ENCODE data around the gene TPST2. TPM values are rescaled to one million over a fixed set of nuclear protein-coding genes. Genes with fewer than 3 reads are reported as not detected.
A peak's percentile ranks its signal among the peaks of the same experiment; 100 is the strongest.

TPST2 gene
- total RNA-seq, 4 donors from 2014 or later, result 99.2 to 154 (median 121) TPM

DNA sequence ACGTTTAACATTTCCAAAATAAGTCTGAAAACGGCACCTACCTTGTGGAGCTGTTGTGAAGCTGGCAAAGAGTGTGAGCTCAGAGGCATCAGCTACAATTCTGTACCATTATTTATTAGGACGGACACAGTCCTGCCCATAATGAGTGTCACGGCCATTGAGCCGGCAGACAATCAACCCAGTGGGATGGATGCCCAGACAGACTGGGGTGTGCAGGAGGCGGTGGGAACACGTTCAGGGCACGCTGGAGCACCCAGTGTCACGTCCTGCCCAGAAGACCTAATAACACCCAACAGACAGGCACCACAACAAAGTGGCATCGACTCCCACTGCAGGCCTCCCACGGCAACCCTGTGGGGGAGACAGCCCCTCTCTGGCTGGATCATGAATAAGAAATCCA lies 34.5 kb downstream of the TPST2 start:
- H3K4me3 ChIP-seq (replicated peaks in 1 of 3), result no peak overlapping the region
- peak; percentile 54 to 66 for DNase-seq
- H3K4me1 ChIP-seq, result peaks cover 61 to 77% of the 10 kb centered on the region in 2 donors
- H3K9me3 ChIP-seq, result no peaks in the 10 kb centered on the region
- TF ChIP-seq, protein P1, sequence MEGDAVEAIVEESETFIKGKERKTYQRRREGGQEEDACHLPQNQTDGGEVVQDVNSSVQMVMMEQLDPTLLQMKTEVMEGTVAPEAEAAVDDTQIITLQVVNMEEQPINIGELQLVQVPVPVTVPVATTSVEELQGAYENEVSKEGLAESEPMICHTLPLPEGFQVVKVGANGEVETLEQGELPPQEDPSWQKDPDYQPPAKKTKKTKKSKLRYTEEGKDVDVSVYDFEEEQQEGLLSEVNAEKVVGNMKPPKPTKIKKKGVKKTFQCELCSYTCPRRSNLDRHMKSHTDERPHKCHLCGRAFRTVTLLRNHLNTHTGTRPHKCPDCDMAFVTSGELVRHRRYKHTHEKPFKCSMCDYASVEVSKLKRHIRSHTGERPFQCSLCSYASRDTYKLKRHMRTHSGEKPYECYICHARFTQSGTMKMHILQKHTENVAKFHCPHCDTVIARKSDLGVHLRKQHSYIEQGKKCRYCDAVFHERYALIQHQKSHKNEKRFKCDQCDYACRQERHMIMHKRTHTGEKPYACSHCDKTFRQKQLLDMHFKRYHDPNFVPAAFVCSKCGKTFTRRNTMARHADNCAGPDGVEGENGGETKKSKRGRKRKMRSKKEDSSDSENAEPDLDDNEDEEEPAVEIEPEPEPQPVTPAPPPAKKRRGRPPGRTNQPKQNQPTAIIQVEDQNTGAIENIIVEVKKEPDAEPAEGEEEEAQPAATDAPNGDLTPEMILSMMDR (IDR thresholded peaks at IDR 0.05), result no peak
- TF ChIP-seq POLR2A (IDR thresholded peaks at IDR 0.05), result no peak
- WGBS, 2 donors, result 38% methylated on average over 9 to 10 of the region's 11 CpGs
- intact Hi-C loops (cut with DNase I), result no loop called here
- no peaks in the 10 kb centered on the region for H3K36me3 ChIP-seq
- peak overlapping the region; percentile 45 to 86 (median 71) for H3K27ac ChIP-seq
- H3K27me3 ChIP-seq, result no peaks in the 10 kb centered on the region

DNA sequence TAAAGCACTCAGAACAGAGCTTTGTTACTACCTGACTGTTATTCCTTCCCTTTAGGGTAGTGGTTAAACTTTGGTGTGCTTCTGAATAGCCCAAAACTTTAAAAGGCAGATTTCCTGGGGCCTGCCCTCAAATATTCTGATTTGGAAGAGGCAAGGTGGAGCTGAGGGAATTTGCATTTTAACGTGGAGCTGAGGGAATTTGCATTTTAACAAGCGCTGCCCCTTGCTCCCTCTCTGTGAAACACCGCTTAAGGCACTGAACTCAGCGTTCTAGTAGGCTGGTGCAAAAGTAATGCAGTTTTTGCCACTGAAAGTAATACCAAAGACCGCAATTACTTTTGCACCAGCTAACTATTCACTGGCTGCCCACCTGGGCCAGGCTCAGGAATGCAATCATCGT lies 35.0 kb downstream of the TPST2 start:
- Histone ChIP-seq H3K36me3 (no peaks in the 10 kb centered on the region), H3K4me1 (peaks cover 63 to 82% of the 10 kb centered on the region in 2 donors), H3K4me3 (replicated peaks in 1 of 3) (no peak overlapping the region), H3K27me3 (no peaks in the 10 kb centered on the region), H3K9me3 (no peaks in the 10 kb centered on the region), H3K27ac (peak overlapping the region; percentile 45 to 86 (median 71))
- TF ChIP-seq, protein P1 (IDR thresholded peaks at IDR 0.05), result no peak
- TF ChIP-seq POLR2A (IDR thresholded peaks at IDR 0.05), result no peak
- 66 to 70% methylated on average over 6 of the region's 6 CpGs for WGBS, 2 donors
- intact Hi-C loops (cut with DNase I), result no loop called here
- DNase-seq, result no peak

DNA sequence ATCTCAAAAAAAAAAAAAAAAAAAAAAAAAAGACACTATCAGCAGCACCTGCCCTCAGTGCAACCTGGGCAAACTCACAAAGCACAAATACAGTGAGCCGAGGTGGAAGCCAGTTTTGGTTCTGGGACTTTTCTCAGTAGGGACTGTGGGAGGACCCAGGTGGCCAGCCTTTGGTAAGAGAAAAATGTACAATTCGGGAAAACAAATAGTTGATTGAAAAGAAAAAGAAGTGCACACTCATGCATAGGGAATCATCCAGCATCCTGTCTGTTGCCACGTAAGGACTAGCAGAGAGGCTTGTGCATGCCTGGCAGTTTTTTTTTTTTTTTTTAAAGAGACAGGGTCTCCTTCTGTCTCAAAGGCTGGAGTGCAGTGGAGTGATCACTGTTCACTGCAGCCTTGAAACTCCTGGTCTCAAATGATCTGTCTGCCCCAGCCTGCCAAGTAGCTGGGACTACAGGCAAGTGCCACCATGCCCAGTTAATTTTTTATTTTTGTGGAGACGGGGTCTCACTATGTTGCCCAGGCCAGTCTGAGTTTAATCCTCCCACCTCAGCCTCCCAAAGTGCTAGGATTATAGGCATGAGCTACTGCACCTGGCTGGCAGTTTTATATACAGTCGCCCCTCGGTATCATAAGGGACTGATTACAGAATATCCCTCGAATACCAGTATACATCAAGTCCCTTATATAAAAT lies 36.7 kb downstream of the TPST2 start:
- Histone ChIP-seq H3K4me3 (replicated peaks in 1 of 3) (no peak overlapping the region), H3K27me3 (no peaks in the 10 kb centered on the region), H3K36me3 (no peaks in the 10 kb centered on the region), H3K9me3 (no peaks in the 10 kb centered on the region), H3K4me1 (peaks cover 61 to 88% of the 10 kb centered on the region in 2 donors), H3K27ac (peak overlapping the region; percentile 51 to 86 (median 71))
- no peak for TF ChIP-seq POLR2A (IDR thresholded peaks at IDR 0.05)
- TF ChIP-seq, protein P1 (IDR thresholded peaks at IDR 0.05), result no peak
- 51 to 56% methylated on average over 7 of the region's 7 CpGs for WGBS, 2 donors
- DNase-seq, result no peak
- intact Hi-C loops (cut with DNase I), result no loop called here

DNA sequence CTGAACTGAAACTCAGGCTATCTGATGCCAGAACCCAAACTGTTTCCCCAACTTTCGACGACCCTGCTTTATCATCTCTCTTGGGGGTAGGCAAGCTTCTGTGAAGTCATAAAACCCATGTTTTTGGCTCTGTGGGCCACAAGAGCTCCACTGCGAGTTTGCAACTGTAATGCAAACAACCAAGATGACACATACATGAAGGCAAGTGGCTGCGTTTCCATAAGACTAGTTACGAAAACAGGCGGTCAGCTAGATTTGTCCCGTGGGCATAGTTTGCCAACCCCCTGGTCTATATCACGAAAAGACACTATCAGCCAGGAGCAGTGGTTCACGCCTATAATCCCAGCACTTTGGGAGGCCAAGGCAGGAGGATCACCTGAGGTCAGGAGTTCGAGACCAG lies 37.5 kb downstream of the TPST2 start:
- Histone ChIP-seq H3K9me3 (no peaks in the 10 kb centered on the region), H3K27ac (peak overlapping the region in 2 of 3 donors; percentile 86), H3K27me3 (no peaks in the 10 kb centered on the region), H3K4me3 (replicated peaks in 1 of 3) (no peak overlapping the region), H3K4me1 (peaks cover 66 to 88% of the 10 kb centered on the region in 2 donors), H3K36me3 (no peaks in the 10 kb centered on the region)
- DNase-seq, result no peak
- TF ChIP-seq, protein P1 (IDR thresholded peaks at IDR 0.05), result no peak
- no peak for TF ChIP-seq POLR2A (IDR thresholded peaks at IDR 0.05)
- WGBS, 2 donors, result 80 to 85% methylated on average over 10 of the region's 10 CpGs
- intact Hi-C loops (cut with DNase I), result no loop called here

DNA sequence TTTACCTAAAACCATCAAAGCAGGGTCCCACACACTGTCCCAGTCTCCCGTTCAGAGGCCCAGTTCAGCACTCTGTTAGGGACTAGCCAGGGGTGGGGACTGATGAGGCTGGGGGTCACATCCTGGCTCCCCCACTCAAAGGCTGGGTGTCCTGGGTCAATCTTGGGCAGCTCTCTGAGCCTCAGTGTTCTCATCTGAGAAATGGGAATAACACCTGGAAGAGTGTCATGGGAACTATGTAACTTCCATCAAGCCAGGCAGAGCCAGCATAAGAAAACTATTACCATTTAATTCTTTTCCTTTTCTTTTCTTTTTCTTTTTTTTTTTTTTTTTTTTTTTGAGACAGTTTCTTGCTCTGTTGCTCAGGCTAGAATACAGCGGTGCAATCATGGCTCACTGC lies 38.4 kb downstream of the TPST2 start:
- Histone ChIP-seq H3K36me3 (no peaks in the 10 kb centered on the region), H3K27me3 (no peaks in the 10 kb centered on the region), H3K9me3 (no peaks in the 10 kb centered on the region), H3K27ac (peak overlapping the region; percentile 52 to 86 (median 86)), H3K4me1 (peaks cover 75 to 94% of the 10 kb centered on the region in 2 donors), H3K4me3 (replicated peaks in 1 of 3) (no peak overlapping the region)
- intact Hi-C loops (cut with DNase I), result no loop called here
- TF ChIP-seq, protein P1 (IDR thresholded peaks at IDR 0.05), result no peak
- TF ChIP-seq POLR2A (IDR thresholded peaks at IDR 0.05), result no peak
- 82 to 97% methylated on average over 2 of the region's 2 CpGs for whole genome bisulfite sequencing, 2 donors
- no peak for DNase-seq
